Measurements from ENCODE around the gene ZNF423.
A peak's percentile ranks its signal among the peaks of the same experiment; 100 is the strongest.

Gene ZNF423

DNA sequence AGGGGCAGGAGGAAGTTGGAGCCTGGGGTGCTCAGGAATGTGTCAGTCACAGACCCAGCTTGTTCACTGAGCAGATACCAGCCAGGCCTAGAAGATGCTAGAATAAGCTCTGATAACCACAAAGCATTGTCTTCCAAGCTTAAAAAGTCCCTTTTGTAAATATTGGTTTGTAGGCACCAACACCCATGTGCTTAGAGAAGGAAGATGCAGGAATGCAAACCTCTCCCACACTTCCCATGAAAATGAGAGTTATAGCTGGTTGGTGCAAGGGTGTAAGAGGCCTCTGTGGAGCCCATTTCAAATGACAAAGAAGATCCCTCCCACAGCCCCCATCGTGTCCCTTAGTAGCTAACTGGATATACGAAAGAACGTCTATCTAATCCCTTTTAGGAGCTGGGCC lies 272.0 kb downstream of the ZNF423 start:
- WGBS, 2 experiments (ENCODE audit: insufficient coverage in 2 of 2): 80% methylated on average over 1 of the region's 3 CpGs; no CpG with 5 or more reads in 1 of the 2 experiments
- peaks cover 18% of the 10 kb centered on the region for H3K4me1 ChIP-seq (ENCODE audit: control insufficient read depth, insufficient read depth, low read length, poor library complexity, severe bottlenecking)
- H3K27ac ChIP-seq (ENCODE audit: low read depth, low read length, severe bottlenecking): no peak overlapping the region
- H3K4me3 ChIP-seq (ENCODE audit: extremely low read depth, insufficient read depth, low read length, poor library complexity, severe bottlenecking): no peak overlapping the region
- H3K9me3 ChIP-seq (ENCODE audit: control insufficient read depth, low read length): peaks cover 8% of the 10 kb centered on the region
- H3K36me3 ChIP-seq (ENCODE audit: control insufficient read depth, insufficient read depth, low read length): no peaks in the 10 kb centered on the region

DNA sequence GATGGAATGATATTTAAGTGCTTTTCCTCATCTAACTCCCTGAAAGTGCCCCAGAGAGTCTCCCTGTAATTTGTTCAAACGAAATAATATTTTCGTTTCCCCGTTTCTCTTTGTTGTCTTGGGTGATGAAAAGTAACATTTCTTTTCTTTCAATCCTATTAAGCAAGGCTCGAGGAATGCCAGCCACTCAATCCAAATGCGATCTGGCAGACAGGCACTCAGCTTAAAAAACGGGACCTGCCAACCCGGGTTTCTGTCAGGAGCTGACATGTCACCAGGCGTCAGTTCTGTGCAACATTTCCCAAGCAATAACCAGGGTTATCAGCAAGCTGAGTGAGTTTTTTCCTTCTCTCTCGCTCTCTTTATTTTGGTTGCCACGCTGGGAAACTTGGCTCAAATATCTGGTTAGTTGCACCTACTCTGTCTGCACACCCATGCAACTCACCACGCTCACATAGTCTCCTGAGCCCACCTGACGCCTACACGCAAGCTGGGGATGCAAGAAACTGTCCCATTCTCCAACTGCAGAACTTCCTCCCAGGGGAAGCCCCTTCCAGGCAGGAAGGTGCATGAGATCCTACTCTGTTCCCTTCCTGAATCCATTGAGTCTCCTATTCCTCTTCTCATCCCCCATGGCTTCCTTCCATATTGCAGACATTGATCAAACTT lies 274.1 kb downstream of the ZNF423 start:
- H3K4me1 ChIP-seq (ENCODE audit: control insufficient read depth, insufficient read depth, low read length, poor library complexity, severe bottlenecking): peaks cover 4% of the 10 kb centered on the region
- no peaks in the 10 kb centered on the region for H3K36me3 ChIP-seq (ENCODE audit: control insufficient read depth, insufficient read depth, low read length)
- H3K4me3 ChIP-seq (ENCODE audit: extremely low read depth, insufficient read depth, low read length, poor library complexity, severe bottlenecking): no peak overlapping the region
- H3K9me3 ChIP-seq (ENCODE audit: control insufficient read depth, low read length): no peaks in the 10 kb centered on the region
- WGBS, 2 experiments (ENCODE audit: insufficient coverage in 2 of 2): 87 to 95% methylated on average over 9 to 10 of the region's 13 CpGs
- H3K27ac ChIP-seq (ENCODE audit: low read depth, low read length, severe bottlenecking): no peak overlapping the region

- Histone ChIP-seq H3K9me3 (ENCODE audit: control insufficient read depth, low read length) (no peaks in the 10 kb centered on the region), H3K4me3 (ENCODE audit: extremely low read depth, insufficient read depth, low read length, poor library complexity, severe bottlenecking) (no peak overlapping the region), H3K4me1 (ENCODE audit: control insufficient read depth, insufficient read depth, low read length, poor library complexity, severe bottlenecking) (peaks cover 4% of the 10 kb centered on the region), H3K36me3 (ENCODE audit: control insufficient read depth, insufficient read depth, low read length) (no peaks in the 10 kb centered on the region), H3K27ac (ENCODE audit: low read depth, low read length, severe bottlenecking) (no peak overlapping the region)
- WGBS, 2 experiments (ENCODE audit: insufficient coverage in 2 of 2): 86 to 93% methylated on average over 8 to 10 of the region's 16 CpGs
Observed at GRCh38 chr16:49580751-49581303, 275.1 kb downstream of the ZNF423 start.

- peaks cover 3% of the 10 kb centered on the region for H3K9me3 ChIP-seq (ENCODE audit: control insufficient read depth, low read length)
- no peaks in the 10 kb centered on the region for H3K36me3 ChIP-seq (ENCODE audit: control insufficient read depth, insufficient read depth, low read length)
- 86 to 92% methylated on average over 4 to 9 of the region's 12 CpGs for WGBS, 2 experiments (ENCODE audit: insufficient coverage in 2 of 2)
- H3K27ac ChIP-seq (ENCODE audit: low read depth, low read length, severe bottlenecking): no peak overlapping the region
- H3K4me3 ChIP-seq (ENCODE audit: extremely low read depth, insufficient read depth, low read length, poor library complexity, severe bottlenecking): no peak overlapping the region
- H3K4me1 ChIP-seq (ENCODE audit: control insufficient read depth, insufficient read depth, low read length, poor library complexity, severe bottlenecking): peaks cover 3% of the 10 kb centered on the region
Observed at GRCh38 chr16:49578435-49579024, 277.4 kb downstream of the ZNF423 start.

- Histone ChIP-seq H3K4me1 (ENCODE audit: control insufficient read depth, insufficient read depth, low read length, poor library complexity, severe bottlenecking) (peaks cover 3% of the 10 kb centered on the region), H3K9me3 (ENCODE audit: control insufficient read depth, low read length) (peaks cover 6% of the 10 kb centered on the region), H3K36me3 (ENCODE audit: control insufficient read depth, insufficient read depth, low read length) (peaks cover 5% of the 10 kb centered on the region), H3K4me3 (ENCODE audit: extremely low read depth, insufficient read depth, low read length, poor library complexity, severe bottlenecking) (no peak overlapping the region), H3K27ac (ENCODE audit: low read depth, low read length, severe bottlenecking) (no peak overlapping the region)
- 56 to 63% methylated on average over 2 of the region's 3 CpGs for WGBS, 2 experiments (ENCODE audit: insufficient coverage in 2 of 2)
Observed at GRCh38 chr16:49578018-49578417, 277.9 kb downstream of the ZNF423 start.

DNA sequence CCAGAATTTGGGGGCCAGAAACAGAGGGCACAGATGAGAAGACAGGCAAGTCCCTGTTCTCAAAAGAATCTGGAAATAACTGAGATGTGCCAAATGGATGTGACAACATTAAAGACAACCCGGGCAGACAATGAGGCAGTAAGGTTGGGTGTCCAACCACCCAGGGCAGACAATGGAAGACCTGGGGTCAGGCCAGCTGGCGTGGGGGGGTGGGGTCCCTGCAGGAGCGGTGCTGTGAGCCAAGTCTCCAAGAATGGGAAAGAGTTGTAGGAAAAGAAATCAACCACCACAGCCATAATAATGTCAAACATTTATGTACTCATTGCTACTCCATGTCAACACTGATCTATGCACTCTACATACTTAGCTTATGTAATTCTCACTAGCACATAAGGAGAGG lies 279.0 kb downstream of the ZNF423 start:
- no peak overlapping the region for H3K27ac ChIP-seq (ENCODE audit: low read depth, low read length, severe bottlenecking)
- H3K4me1 ChIP-seq (ENCODE audit: control insufficient read depth, insufficient read depth, low read length, poor library complexity, severe bottlenecking): peaks cover 3% of the 10 kb centered on the region
- H3K9me3 ChIP-seq (ENCODE audit: control insufficient read depth, low read length): peaks cover 6% of the 10 kb centered on the region
- no peak overlapping the region for H3K4me3 ChIP-seq (ENCODE audit: extremely low read depth, insufficient read depth, low read length, poor library complexity, severe bottlenecking)
- whole genome bisulfite sequencing, 2 experiments (ENCODE audit: insufficient coverage in 2 of 2): 93 to 100% methylated on average over 2 of the region's 3 CpGs
- H3K36me3 ChIP-seq (ENCODE audit: control insufficient read depth, insufficient read depth, low read length): peaks cover 10% of the 10 kb centered on the region

DNA sequence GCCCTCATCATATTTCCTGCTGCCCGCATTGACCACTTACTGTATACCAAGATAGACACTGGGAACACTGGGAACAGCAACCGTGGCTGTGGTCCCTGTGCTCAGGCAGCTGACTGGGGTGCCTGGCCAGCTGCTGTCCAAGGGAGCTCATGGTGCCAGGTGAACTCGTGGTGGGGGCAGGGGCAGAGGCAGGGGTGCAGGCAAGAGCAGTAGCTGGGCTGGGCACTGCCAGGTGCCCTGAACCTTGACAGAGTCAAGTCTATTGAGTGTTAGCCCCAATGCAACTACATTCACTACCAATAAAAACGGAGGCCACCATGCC lies 279.8 kb downstream of the ZNF423 start:
- no peak overlapping the region for H3K27ac ChIP-seq (ENCODE audit: low read depth, low read length, severe bottlenecking)
- H3K9me3 ChIP-seq (ENCODE audit: control insufficient read depth, low read length): peaks cover 6% of the 10 kb centered on the region
- H3K4me1 ChIP-seq (ENCODE audit: control insufficient read depth, insufficient read depth, low read length, poor library complexity, severe bottlenecking): peaks cover 3% of the 10 kb centered on the region
- peaks cover 10% of the 10 kb centered on the region for H3K36me3 ChIP-seq (ENCODE audit: control insufficient read depth, insufficient read depth, low read length)
- no peak overlapping the region for H3K4me3 ChIP-seq (ENCODE audit: extremely low read depth, insufficient read depth, low read length, poor library complexity, severe bottlenecking)
- 90 to 97% methylated on average over 3 to 4 of the region's 4 CpGs for WGBS, 2 experiments (ENCODE audit: insufficient coverage in 2 of 2)

- Histone ChIP-seq H3K9me3 (ENCODE audit: control insufficient read depth, low read length) (peaks cover 6% of the 10 kb centered on the region), H3K27ac (ENCODE audit: low read depth, low read length, severe bottlenecking) (peak overlapping the region; percentile 33), H3K36me3 (ENCODE audit: control insufficient read depth, insufficient read depth, low read length) (peaks cover 10% of the 10 kb centered on the region), H3K4me1 (ENCODE audit: control insufficient read depth, insufficient read depth, low read length, poor library complexity, severe bottlenecking) (peaks cover 3% of the 10 kb centered on the region), H3K4me3 (ENCODE audit: extremely low read depth, insufficient read depth, low read length, poor library complexity, severe bottlenecking) (no peak overlapping the region)
- 58 to 70% methylated on average over 13 of the region's 14 CpGs for WGBS, 2 experiments (ENCODE audit: insufficient coverage in 2 of 2)
Observed at GRCh38 chr16:49575346-49576172, 280.4 kb downstream of the ZNF423 start.

DNA sequence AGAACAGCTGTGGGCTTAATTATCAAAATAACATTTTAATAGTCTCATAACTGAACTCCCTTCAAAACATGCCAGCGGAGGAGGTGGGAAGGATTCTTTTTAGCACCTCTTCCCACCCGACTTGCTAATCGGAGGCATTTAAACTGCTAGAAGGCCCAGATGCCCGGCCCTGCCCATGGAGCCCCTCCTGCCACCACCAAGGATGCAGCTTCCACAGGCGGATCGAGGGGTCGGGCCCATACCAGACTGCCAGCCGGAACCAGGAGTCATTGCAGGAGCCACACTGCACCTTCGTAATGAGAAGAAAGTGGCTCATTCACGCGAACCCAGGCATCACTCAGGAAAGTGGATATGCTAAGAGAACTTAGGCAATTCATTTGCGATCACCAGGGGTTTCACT lies 281.1 kb downstream of the ZNF423 start:
- H3K4me3 ChIP-seq (ENCODE audit: extremely low read depth, insufficient read depth, low read length, poor library complexity, severe bottlenecking): no peak overlapping the region
- peaks cover 3% of the 10 kb centered on the region for H3K4me1 ChIP-seq (ENCODE audit: control insufficient read depth, insufficient read depth, low read length, poor library complexity, severe bottlenecking)
- 87 to 92% methylated on average over 11 of the region's 12 CpGs for WGBS, 2 experiments (ENCODE audit: insufficient coverage in 2 of 2)
- H3K36me3 ChIP-seq (ENCODE audit: control insufficient read depth, insufficient read depth, low read length): peaks cover 10% of the 10 kb centered on the region
- peaks cover 6% of the 10 kb centered on the region for H3K9me3 ChIP-seq (ENCODE audit: control insufficient read depth, low read length)
- peak overlapping the region; percentile 33 for H3K27ac ChIP-seq (ENCODE audit: low read depth, low read length, severe bottlenecking)

- no peak overlapping the region for H3K27ac ChIP-seq (ENCODE audit: low read depth, low read length, severe bottlenecking)
- H3K36me3 ChIP-seq (ENCODE audit: control insufficient read depth, insufficient read depth, low read length): peaks cover 5% of the 10 kb centered on the region
- H3K9me3 ChIP-seq (ENCODE audit: control insufficient read depth, low read length): no peaks in the 10 kb centered on the region
- 89 to 92% methylated on average over 1 of the region's 1 CpG for WGBS, 2 experiments (ENCODE audit: insufficient coverage in 2 of 2)
- peaks cover 10% of the 10 kb centered on the region for H3K4me1 ChIP-seq (ENCODE audit: control insufficient read depth, insufficient read depth, low read length, poor library complexity, severe bottlenecking)
- no peak overlapping the region for H3K4me3 ChIP-seq (ENCODE audit: extremely low read depth, insufficient read depth, low read length, poor library complexity, severe bottlenecking)
Observed at GRCh38 chr16:49567950-49568349, 288.0 kb downstream of the ZNF423 start.
